Small intestine (tissue), 7 donors: Measurements from ENCODE around the gene FLRT3. TPM values are rescaled to one million over a fixed set of nuclear protein-coding genes. Genes with fewer than 3 reads are reported as not detected.

Source experiments
- DNase-seq, 2 donors: peaks; one replicate each; pipeline versions ENCODE4 v3.0.0 to v3.0.0-alpha.2; 2013
- FAIRE-seq: peaks from 2 replicates; lab custom pipeline; 2012; peaks lifted over from hg19 to GRCh38; lab: Jason Lieb, UNC
- H3K27ac ChIP-seq, 3 donors: one replicate each; pipeline ENCODE4 v1.5.1; 2013; ENCODE audit warnings: low read length in 2 of 3, mild to moderate bottlenecking in 2 of 3, control low read depth in 1 of 3, inconsistent platforms in 1 of 3, low read depth in 1 of 3, moderate library complexity in 1 of 3
- H3K27me3 ChIP-seq, 3 donors: one replicate each; pipeline ENCODE4 v1.6.1; 2013; ENCODE audit warnings: low read length in 3 of 3, inconsistent platforms in 1 of 3; ENCODE audit not compliant: control insufficient read depth in 3 of 3, insufficient read depth in 3 of 3
- H3K36me3 ChIP-seq, 3 donors: one replicate each; pipeline ENCODE4 v1.6.1; 2013; ENCODE audit warnings: low read length in 3 of 3, inconsistent platforms in 1 of 3, low read depth in 1 of 3, mild to moderate bottlenecking in 1 of 3, moderate library complexity in 1 of 3; ENCODE audit not compliant: control insufficient read depth in 3 of 3, insufficient read depth in 2 of 3
- H3K4me1 ChIP-seq, 3 donors: one replicate each; pipeline ENCODE4 v1.6.1; 2013; ENCODE audit warnings: low read length in 2 of 3, inconsistent platforms in 1 of 3, low read depth in 1 of 3, mild to moderate bottlenecking in 1 of 3, moderate library complexity in 1 of 3; ENCODE audit not compliant: control insufficient read depth in 3 of 3, insufficient read depth in 2 of 3
- H3K4me3 ChIP-seq, 3 donors: one replicate each; pipeline ENCODE4 v1.5.1; 2013; ENCODE audit warnings: low read length in 3 of 3, control low read depth in 1 of 3, inconsistent platforms in 1 of 3, low read depth in 1 of 3, mild to moderate bottlenecking in 1 of 3, moderate library complexity in 1 of 3
- H3K9me3 ChIP-seq, 2 donors: one replicate each; pipeline ENCODE4 v1.6.1; 2013; ENCODE audit warnings: low read depth in 1 of 2, low read length in 1 of 2; ENCODE audit not compliant: control insufficient read depth in 2 of 2, insufficient read depth in 1 of 2
- WGBS, 3 donors: extraction: QIAGEN DNeasy Blood & Tissue Kit; methylation state at CpG; one replicate each; pipeline ENCODE4 v1.1.7; 2013; 5-methylcytosine and 5-hydroxymethylcytosine counted together
- polyA plus RNA-seq, 4 donors: library from polyadenylated mRNA; stranded (reverse) in 3 of 4; unstranded in 1 of 4; fragments of 200-250 nt in 3 of 4; fragments of 120-200 nt in 1 of 4; gene quantifications; one replicate each; pipeline versions ENCODE4 v1.2.1 to v1.2.3, GENCODE V29; 2013
- donor health status: healthy with polysubstance abuse.
- donor health status: control.
- donor health status: control.
- donor health status: Bipolar disorder and iron deficiency.
- donor health status: healthy.

The FLRT3 gene
- polyA plus RNA-seq, 4 donors, result 2.9 to 62.5 (median 3.3) TPM

DNA sequence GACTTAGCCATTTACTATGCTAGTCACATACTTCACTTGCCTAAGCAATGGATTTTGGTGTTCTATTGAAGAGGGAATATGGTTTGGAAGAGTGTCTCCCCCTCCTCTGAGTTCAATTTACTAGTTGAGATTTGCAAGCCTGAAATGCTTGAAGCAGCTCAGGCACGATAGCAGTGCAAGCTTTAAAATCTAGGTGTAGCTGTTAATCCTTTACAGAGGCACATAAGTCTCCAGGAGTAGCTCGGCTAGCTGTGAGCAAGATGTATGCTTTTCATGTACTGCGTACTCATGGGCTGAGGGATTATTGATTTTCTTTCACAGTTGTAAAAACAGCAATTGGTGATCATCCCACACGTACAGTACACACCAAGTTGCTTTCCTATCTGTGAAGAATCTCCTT is 726 bp downstream of the FLRT3 start:
- no peak for FAIRE-seq
- Histone ChIP-seq H3K36me3 (no peaks in the 10 kb centered on the region), H3K4me1 (peaks cover 0 to 11% (median 0%) of the 10 kb centered on the region in 3 donors), H3K9me3 (no peaks in the 10 kb centered on the region), H3K27ac (peak overlapping the region in 2 of 3 donors; percentile 18 to 93), H3K4me3 (peak overlapping the region in 2 of 3 donors; percentile 71 to 73), H3K27me3 (no peaks in the 10 kb centered on the region)
- DNase-seq, result peak; percentile 63 to 73
- 7 to 24% (median 9%) methylated on average over 4 of the region's 4 CpGs for WGBS, 3 donors

- H3K4me1 ChIP-seq, result no peaks in the 10 kb centered on the region
- H3K36me3 ChIP-seq, result no peaks in the 10 kb centered on the region
- no peak for FAIRE-seq
- H3K27me3 ChIP-seq, result no peaks in the 10 kb centered on the region
- peak overlapping the region in 2 of 3 donors; percentile 56 to 73 for H3K4me3 ChIP-seq
- DNase-seq, result peak in 1 of 2 donors; percentile 31
- peak overlapping the region in 1 of 3 donors; percentile 93 for H3K27ac ChIP-seq
- no peaks in the 10 kb centered on the region for H3K9me3 ChIP-seq
Measured at GRCh38 chr20:14335052-14335451, 2.4 kb downstream of the FLRT3 start.

DNA sequence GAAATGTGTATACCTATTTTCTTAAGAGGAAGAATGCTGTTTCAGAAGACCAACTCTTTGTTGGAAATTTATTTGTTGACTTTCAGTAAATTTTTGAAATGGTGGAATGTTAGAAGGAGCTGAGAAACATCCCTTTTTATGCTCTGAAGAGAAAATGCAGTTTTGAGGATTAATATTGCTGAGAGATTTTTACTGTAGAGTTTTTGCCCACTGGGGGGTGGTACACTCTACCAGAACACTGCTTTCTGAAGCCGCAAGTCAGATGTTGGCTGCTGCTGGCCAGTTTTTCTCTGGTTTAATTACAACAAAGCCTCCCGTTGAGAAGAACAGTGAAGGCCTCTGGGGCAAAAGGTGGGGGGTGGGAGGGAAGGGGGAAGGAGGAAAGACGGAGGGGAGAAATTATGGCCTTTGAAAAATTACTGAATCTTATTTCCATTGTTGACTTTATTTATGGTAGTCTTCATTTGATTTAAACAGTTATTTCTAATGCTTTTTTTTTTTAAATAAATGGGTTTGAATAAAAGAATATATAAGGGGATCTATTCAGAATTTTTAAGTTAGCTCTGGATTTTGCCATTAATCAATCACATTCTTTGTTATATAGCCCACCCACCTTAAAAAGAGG is 3.0 kb downstream of the FLRT3 start:
- Histone ChIP-seq H3K36me3 (no peaks in the 10 kb centered on the region), H3K27ac (peak overlapping the region in 1 of 3 donors; percentile 93), H3K9me3 (no peaks in the 10 kb centered on the region), H3K27me3 (no peaks in the 10 kb centered on the region), H3K4me1 (no peaks in the 10 kb centered on the region), H3K4me3 (peak overlapping the region in 2 of 3 donors; percentile 54 to 73)
- no peak for FAIRE-seq
- peak; percentile 47 to 77 for DNase-seq
- WGBS, 3 donors, result 14 to 22% (median 20%) methylated on average over 3 of the region's 3 CpGs

DNA sequence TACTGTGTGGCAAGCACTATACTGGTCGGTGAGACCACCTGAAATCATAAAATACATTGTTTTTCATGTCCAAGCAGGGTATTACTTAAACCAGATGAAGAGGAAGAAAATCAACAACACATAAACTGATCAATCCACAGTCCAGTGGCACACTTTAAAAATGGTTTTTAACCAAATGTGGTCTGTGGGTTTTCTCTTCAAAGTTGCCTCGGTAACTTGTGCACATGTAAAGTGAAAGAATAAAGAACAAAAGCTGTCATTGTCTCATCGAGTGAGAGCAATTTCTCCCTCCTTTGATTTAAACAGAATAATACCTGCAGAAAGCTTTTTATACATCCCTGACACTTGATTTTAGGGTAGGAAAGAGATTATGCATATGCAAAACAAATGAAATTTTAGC is 3.7 kb downstream of the FLRT3 start:
- Histone ChIP-seq H3K4me1 (no peaks in the 10 kb centered on the region), H3K9me3 (no peaks in the 10 kb centered on the region), H3K27me3 (no peaks in the 10 kb centered on the region), H3K27ac (peak overlapping the region in 1 of 3 donors; percentile 93), H3K4me3 (peak overlapping the region in 2 of 3 donors; percentile 27 to 73), H3K36me3 (no peaks in the 10 kb centered on the region)
- 24 to 35% (median 26%) methylated on average over 3 of the region's 3 CpGs for WGBS, 3 donors
- FAIRE-seq (no peak), DNase-seq (peak in 1 of 2 donors; percentile 24)

DNA sequence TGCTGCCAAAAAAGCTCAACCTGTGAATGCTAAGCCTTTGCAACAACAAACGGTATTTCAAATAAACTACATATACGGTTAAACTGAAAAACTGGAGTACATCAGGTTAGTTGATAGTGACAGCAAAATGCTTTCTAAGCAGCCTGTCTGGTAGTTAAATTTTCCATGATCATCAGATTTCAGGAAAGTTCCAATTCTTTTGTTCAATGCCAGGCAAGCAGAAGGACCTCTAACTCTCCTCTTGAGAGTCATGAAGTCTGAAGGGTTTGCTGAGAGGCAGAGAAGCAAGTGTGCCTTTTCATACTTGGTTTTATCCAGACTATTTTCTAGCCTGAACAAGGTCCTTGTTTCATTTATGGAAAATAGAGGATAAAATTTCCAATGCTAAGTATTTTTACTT is 4.5 kb downstream of the FLRT3 start:
- H3K9me3 ChIP-seq, result no peaks in the 10 kb centered on the region
- FAIRE-seq (no peak), DNase-seq (peak in 1 of 2 donors; percentile 26)
- 81 to 88% (median 84%) methylated on average over 2 of the region's 2 CpGs for WGBS, 3 donors
- H3K27me3 ChIP-seq, result no peaks in the 10 kb centered on the region
- H3K4me1 ChIP-seq, result no peaks in the 10 kb centered on the region
- H3K36me3 ChIP-seq, result no peaks in the 10 kb centered on the region
- peak overlapping the region in 2 of 3 donors; percentile 26 to 73 for H3K4me3 ChIP-seq
- peak overlapping the region in 1 of 3 donors; percentile 8 for H3K27ac ChIP-seq

DNA sequence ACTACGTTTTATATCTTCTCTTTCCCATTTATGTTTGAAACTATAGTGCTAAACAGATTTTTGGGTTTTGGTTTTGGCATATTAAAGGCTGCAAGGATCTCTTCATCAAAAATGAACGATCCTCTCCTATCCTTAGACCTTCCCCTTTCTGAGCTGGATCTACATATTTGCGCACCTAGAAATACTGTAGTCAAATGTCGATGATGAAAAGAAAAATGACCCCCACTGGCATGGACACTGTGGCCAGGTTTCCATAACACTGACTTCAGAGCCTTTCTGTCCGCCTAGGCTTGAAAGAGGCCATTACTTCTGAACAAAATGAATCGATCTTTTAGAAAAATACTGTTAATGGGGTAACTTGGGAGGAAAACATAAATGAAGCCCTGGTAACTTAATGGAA is 5.8 kb downstream of the FLRT3 start:
- FAIRE-seq (no peak), DNase-seq (no peak)
- Histone ChIP-seq H3K4me1 (no peaks in the 10 kb centered on the region), H3K36me3 (peaks cover 0 to 6% (median 3%) of the 10 kb centered on the region in 3 donors), H3K4me3 (peak overlapping the region in 1 of 3 donors; percentile 22), H3K9me3 (peaks cover 0 to under 1% of the 10 kb centered on the region in 2 donors), H3K27me3 (no peaks in the 10 kb centered on the region), H3K27ac (no peak overlapping the region)
- 87 to 88% (median 87%) methylated on average over 6 of the region's 6 CpGs for WGBS, 3 donors

DNA sequence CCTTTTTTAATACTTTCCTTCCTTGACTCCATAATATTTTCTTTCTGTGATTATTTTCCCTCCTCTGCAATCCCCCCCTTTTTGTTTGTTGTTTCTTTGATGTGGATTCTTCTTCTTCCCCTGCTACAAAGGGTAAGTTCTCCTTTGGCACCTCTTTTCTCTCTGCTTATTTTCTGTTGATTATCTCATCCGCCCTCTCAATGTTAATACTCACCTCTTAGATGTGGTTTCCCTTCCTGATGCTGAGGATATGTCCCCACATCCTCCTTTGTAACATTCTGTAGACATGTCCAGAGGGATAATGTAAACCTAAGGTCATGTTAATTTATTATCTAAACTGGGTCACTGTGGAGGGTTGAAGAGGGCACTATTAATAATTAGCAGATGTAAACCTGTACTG is 17.7 kb downstream of the FLRT3 start:
- 75 to 93% (median 78%) methylated on average over 1 of the region's 1 CpG for WGBS, 3 donors

DNA sequence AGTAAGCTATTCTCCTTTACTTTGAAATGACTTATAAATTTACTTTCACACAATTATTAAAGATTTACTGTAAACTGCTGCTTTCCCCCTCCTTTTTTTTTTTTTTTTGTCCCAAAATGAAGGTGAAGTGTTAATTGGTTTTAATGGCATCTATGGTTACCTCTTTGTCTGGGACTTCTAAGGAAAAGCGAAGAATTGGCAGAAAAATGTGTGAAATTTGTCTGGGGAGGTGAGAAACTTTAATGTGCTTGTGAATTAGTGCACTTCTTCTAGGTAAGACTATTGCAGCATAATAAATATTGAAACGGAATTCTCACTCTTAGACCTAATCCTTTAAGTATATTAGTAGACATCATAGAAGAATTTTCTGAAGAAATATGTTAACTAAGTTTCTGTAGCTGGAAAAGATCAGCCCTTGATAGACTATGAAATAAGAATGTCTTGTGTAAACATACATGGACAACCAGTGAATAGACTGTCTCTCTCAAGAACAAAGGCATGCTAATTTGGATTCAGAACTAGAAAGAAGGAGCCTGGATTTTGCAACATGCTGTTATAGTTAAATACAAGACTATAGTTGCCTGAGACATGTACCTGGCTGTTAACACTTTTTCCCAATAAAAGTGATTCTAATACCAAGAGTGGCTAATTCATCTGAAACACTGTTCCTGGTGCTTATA is 23.9 kb downstream of the FLRT3 start:
- DNase-seq, result no peak
- H3K4me1 ChIP-seq, result peaks cover 0 to 3% (median 0%) of the 10 kb centered on the region in 3 donors
- no peaks in the 10 kb centered on the region for H3K27me3 ChIP-seq
- FAIRE-seq, result no peak
- H3K36me3 ChIP-seq, result no peaks in the 10 kb centered on the region
- H3K27ac ChIP-seq, result no peak overlapping the region
- H3K4me3 ChIP-seq, result no peak overlapping the region
- WGBS, 3 donors, result 59 to 87% (median 68%) methylated on average over 2 of the region's 2 CpGs
- H3K9me3 ChIP-seq, result no peaks in the 10 kb centered on the region

More for the DNA sequence above, 17.7 kb downstream of the FLRT3 start:
- no peak for DNase-seq
- no peak overlapping the region for H3K4me3 ChIP-seq
- FAIRE-seq, result no peak
- peaks cover 0 to 2% (median 0%) of the 10 kb centered on the region in 3 donors for H3K36me3 ChIP-seq
- H3K9me3 ChIP-seq, result no peaks in the 10 kb centered on the region
- H3K4me1 ChIP-seq, result no peaks in the 10 kb centered on the region
- no peaks in the 10 kb centered on the region for H3K27me3 ChIP-seq
- H3K27ac ChIP-seq, result no peak overlapping the region
